Parathyroid adenoma (tissue), 2 donors: ENCODE results near the gene LHPP.

Experiments used
- H2AFZ ChIP-seq: fragments of 300-600 bp; sonication (generic); one replicate; pipeline ENCODE4 v1.7.0; 2017; ENCODE audit warnings: antibody characterized with exemption, mild to moderate bottlenecking
- H3K27ac ChIP-seq: fragments of 300-600 bp; sonication (generic); one replicate; pipeline ENCODE4 v1.7.0; 2017
- H3K27me3 ChIP-seq: fragments of 300-600 bp; sonication (generic); one replicate; pipeline ENCODE4 v1.7.0; 2017; ENCODE audit warnings: low read length; ENCODE audit not compliant: control insufficient read depth, insufficient read depth
- H3K36me3 ChIP-seq: fragments of 300-600 bp; sonication (generic); one replicate; pipeline ENCODE4 v1.7.0; 2017; ENCODE audit warnings: low read length; ENCODE audit not compliant: control insufficient read depth, insufficient read depth
- H3K4me1 ChIP-seq: fragments of 300-600 bp; sonication (generic); one replicate; pipeline ENCODE4 v1.7.0; 2017; ENCODE audit warnings: control low read depth
- H3K4me2 ChIP-seq: fragments of 300-600 bp; sonication (generic); one replicate; pipeline ENCODE4 v1.7.0; 2017; ENCODE audit warnings: low read length
- H3K4me3 ChIP-seq: fragments of 300-600 bp; sonication (generic); one replicate; pipeline ENCODE4 v1.7.0; 2017; ENCODE audit warnings: low read depth, low read length
- H3K79me2 ChIP-seq: fragments of 300-600 bp; sonication (generic); one replicate; pipeline ENCODE4 v1.7.0; 2017; ENCODE audit warnings: control low read depth
- H3K9ac ChIP-seq: fragments of 300-600 bp; sonication (generic); one replicate; pipeline ENCODE4 v1.7.0; 2017; ENCODE audit warnings: mild to moderate bottlenecking
- H3K9me3 ChIP-seq: fragments of 300-600 bp; sonication (generic); one replicate; pipeline ENCODE4 v1.7.0; 2017; ENCODE audit warnings: low read length; ENCODE audit not compliant: control insufficient read depth
- CTCF ChIP-seq: fragments of 300-600 bp; sonication (generic); IDR thresholded peaks from one replicate; pipeline ENCODE4 v1.7.0; 2017; ENCODE audit warnings: antibody characterized with exemption, mild to moderate bottlenecking
- donor health status: primary hyperparathyroidism.

Gene LHPP

GRCh38 chr10:124644771-124645415 lies 183.3 kb downstream of the LHPP start:
- H3K27me3 ChIP-seq, result no peaks in the 10 kb centered on the region
- H3K79me2 ChIP-seq, result peaks cover 69% of the 10 kb centered on the region
- H3K9me3 ChIP-seq, result no peaks in the 10 kb centered on the region
- H3K27ac ChIP-seq, result peak overlapping the region; percentile 94
- H3K4me3 ChIP-seq, result no peak overlapping the region
- TF ChIP-seq CTCF, result peak; percentile 4
- H3K9ac ChIP-seq, result no peak overlapping the region
- H3K36me3 ChIP-seq, result no peaks in the 10 kb centered on the region
- peaks cover 68% of the 10 kb centered on the region for H3K4me1 ChIP-seq
- H3K4me2 ChIP-seq, result no peak overlapping the region
- H2AFZ ChIP-seq, result no peak overlapping the region

GRCh38 chr10:124645467-124646095 lies 184.0 kb downstream of the LHPP start:
- Histone ChIP-seq H3K4me3 (no peak overlapping the region), H3K27me3 (no peaks in the 10 kb centered on the region), H3K27ac (peak overlapping the region; percentile 94), H3K9me3 (no peaks in the 10 kb centered on the region), H3K9ac (no peak overlapping the region), H2AFZ (no peak overlapping the region), H3K4me1 (peaks cover 68% of the 10 kb centered on the region), H3K36me3 (no peaks in the 10 kb centered on the region), H3K4me2 (no peak overlapping the region), H3K79me2 (peaks cover 68% of the 10 kb centered on the region)
- TF ChIP-seq CTCF, result no peak

DNA sequence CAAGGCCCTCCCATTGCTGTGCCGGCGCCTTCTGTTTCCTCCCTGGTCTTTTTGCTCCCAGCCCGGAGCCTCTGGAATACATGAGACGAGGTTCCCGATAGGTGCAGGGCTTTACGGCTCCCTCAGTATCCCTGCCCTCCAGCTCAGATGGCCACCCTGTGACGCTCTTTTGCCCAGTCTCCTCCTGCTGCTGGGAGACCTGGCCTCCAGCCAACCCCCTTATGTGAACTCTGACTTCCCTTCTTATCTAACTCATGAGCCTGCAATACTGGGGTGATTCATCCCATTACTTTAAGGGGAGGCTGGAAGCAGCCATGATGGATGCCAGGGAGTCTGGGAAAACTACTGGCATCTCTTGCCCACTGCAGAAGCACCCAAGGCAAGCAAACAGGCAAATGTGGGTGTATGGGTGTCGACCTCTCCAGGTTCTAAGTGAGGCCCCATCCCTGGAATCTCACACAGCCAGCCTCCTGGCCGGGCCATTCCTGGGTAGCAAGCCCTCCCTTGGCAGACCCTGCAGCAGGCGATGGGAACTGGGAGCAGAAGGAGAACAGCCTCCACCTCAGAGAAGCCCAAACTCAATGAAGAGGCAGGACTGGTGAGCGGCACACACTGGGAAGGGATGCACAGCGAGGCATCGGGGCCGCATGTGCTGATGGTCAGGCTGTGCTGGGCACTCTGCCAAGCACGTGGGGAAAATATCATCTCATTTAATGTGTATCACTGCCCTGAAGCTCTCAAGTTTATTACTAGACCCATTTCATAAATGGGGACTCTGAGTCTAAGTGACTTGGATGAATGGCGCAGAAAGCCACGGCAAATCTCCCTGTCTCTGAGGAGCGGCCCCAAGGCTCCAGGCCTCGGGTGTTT lies 185.1 kb downstream of the LHPP start:
- TF ChIP-seq CTCF, result no peak
- H3K27ac ChIP-seq, result peak overlapping the region; percentile 94
- H3K9ac ChIP-seq, result no peak overlapping the region
- peaks cover 65% of the 10 kb centered on the region for H3K79me2 ChIP-seq
- H3K4me3 ChIP-seq, result no peak overlapping the region
- H3K9me3 ChIP-seq, result no peaks in the 10 kb centered on the region
- no peak overlapping the region for H2AFZ ChIP-seq
- peaks cover 58% of the 10 kb centered on the region for H3K4me1 ChIP-seq
- no peaks in the 10 kb centered on the region for H3K27me3 ChIP-seq
- H3K4me2 ChIP-seq, result no peak overlapping the region
- H3K36me3 ChIP-seq, result no peaks in the 10 kb centered on the region

DNA sequence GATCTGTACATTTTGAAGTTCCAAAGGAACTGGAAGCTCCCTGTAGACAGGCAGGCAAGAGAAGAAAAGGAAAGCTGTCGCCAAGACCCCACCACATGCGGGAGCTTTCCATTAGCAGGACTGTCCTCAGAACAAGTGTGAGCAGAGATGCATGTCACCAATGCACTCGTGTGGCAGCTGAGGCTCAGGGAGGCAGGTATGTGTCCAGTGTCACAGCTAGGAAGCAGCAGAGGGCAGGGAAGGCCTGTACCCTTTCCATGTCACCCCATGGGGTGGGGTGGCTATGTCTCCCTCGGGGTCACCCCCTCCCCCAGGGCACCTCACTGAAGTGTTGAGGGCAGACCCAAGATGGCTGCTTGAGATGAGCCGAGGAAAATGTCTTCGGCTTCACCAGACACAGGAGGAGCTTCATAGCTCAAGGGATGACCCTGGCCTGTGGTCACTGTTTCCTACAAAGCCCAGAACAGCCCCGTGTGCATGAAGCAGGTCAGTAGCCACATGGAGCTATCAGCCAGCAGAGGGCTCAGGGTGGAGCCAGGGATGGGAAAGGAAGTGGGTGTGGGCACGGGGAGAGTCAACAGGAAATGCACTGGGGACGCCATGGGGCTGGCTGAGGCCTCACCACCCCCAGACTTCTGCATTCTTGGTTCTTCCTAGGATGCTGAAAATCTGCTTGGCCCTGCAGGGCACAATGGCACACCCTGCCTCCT lies 186.0 kb downstream of the LHPP start:
- TF ChIP-seq CTCF, result peak; percentile 39
- Histone ChIP-seq H3K4me2 (no peak overlapping the region), H3K27me3 (no peaks in the 10 kb centered on the region), H3K36me3 (no peaks in the 10 kb centered on the region), H3K27ac (peak overlapping the region; percentile 94), H3K4me1 (peaks cover 61% of the 10 kb centered on the region), H3K9ac (no peak overlapping the region), H2AFZ (peak overlapping the region; percentile 22), H3K4me3 (no peak overlapping the region), H3K9me3 (no peaks in the 10 kb centered on the region), H3K79me2 (peaks cover 65% of the 10 kb centered on the region)
